Naive thymus-derived CD4-positive, alpha-beta T cell (primary cell): ENCODE measurements around the gene PDYN. TPM values are rescaled to one million over a fixed set of nuclear protein-coding genes. Genes with fewer than 3 reads are reported as not detected.

Source experiments
- ATAC-seq: fragments of 150-1000 bp; cut with Tn5 transposase; 2 replicates; pipeline ENCODE4 v1.10.0; 2021; ENCODE audit warnings: mild to moderate bottlenecking, moderate library complexity
- CTCF ChIA-PET: fragments of 350-600 bp; sonication (Branson Sonifier 250); formaldehyde crosslinking; loops from one replicate; lab custom pipeline; 2021; ENCODE audit warnings: antibody characterized with exemption; lab: Charles Lee
- POLR2A ChIA-PET: fragments of 350-600 bp; sonication (Branson Sonifier 250); formaldehyde crosslinking; loops from one replicate; lab custom pipeline; 2021; ENCODE audit warnings: antibody characterized with exemption, inconsistent platforms; lab: Charles Lee
- DNase-seq, 9 donors: peaks; one replicate each; pipeline versions ENCODE4 v3.0.0 to v3.0.0-alpha.2; 2020 to 2022; ENCODE audit warnings: mixed read lengths in 1 of 9
- H3K27ac ChIP-seq: one replicate; pipeline ENCODE4 v1.7.0; 2013; ENCODE audit warnings: mild to moderate bottlenecking, low read depth, low read length, moderate library complexity
- H3K27me3 ChIP-seq, 2 donors: one replicate each; pipeline ENCODE4 v1.7.0; 2013; ENCODE audit warnings: low read length in 2 of 2, mild to moderate bottlenecking in 2 of 2, moderate library complexity in 2 of 2; ENCODE audit not compliant: control insufficient read depth in 2 of 2, insufficient read depth in 2 of 2
- H3K36me3 ChIP-seq, 3 experiments: 1 replicate in 2 of 3; 2 replicates in 1 of 3; pipeline ENCODE4 v1.7.0; 2013; ENCODE audit warnings: low read length in 3 of 3, mild to moderate bottlenecking in 3 of 3, moderate library complexity in 1 of 3; ENCODE audit not compliant: insufficient read depth in 3 of 3, control insufficient read depth in 2 of 3
- H3K4me1 ChIP-seq, 2 donors: one replicate each; pipeline ENCODE4 v1.7.0; 2013; ENCODE audit warnings: low read length in 2 of 2, mild to moderate bottlenecking in 2 of 2, moderate library complexity in 1 of 2; ENCODE audit not compliant: control insufficient read depth in 2 of 2, insufficient read depth in 2 of 2
- H3K4me3 ChIP-seq: 2 replicates; pipeline ENCODE4 v1.7.0; 2013; ENCODE audit warnings: mild to moderate bottlenecking, low read length
- H3K9me3 ChIP-seq, 3 experiments: 1 replicate in 2 of 3; 2 replicates in 1 of 3; pipeline ENCODE4 v1.7.0; 2013; ENCODE audit warnings: low read length in 3 of 3; ENCODE audit not compliant: control insufficient read depth in 2 of 3
- H3K27ac Mint-ChIP-seq, 9 donors: one replicate each; pipeline ENCODE4 v1.8.0; 2020 to 2022; ENCODE audit warnings: mixed read lengths in 9 of 9, mild to moderate bottlenecking in 8 of 9, moderate library complexity in 5 of 9, inconsistent platforms in 2 of 9
- H3K27me3 Mint-ChIP-seq, 5 donors: one replicate each; pipeline ENCODE4 v1.8.0; 2021 to 2022; ENCODE audit warnings: mixed read lengths in 5 of 5, mild to moderate bottlenecking in 1 of 5
- H3K36me3 Mint-ChIP-seq, 5 donors: one replicate each; pipeline ENCODE4 v1.8.0; 2020 to 2022; ENCODE audit warnings: mixed read lengths in 5 of 5, mild to moderate bottlenecking in 3 of 5, inconsistent platforms in 1 of 5
- H3K4me1 Mint-ChIP-seq, 7 donors: one replicate each; pipeline ENCODE4 v1.8.0; 2020 to 2022; ENCODE audit warnings: mixed read lengths in 7 of 7, mild to moderate bottlenecking in 3 of 7, inconsistent platforms in 1 of 7
- H3K4me3 Mint-ChIP-seq, 10 donors: one replicate each; pipeline ENCODE4 v1.8.0; 2020 to 2022; ENCODE audit warnings: mild to moderate bottlenecking in 10 of 10, mixed read lengths in 10 of 10, moderate library complexity in 6 of 10, inconsistent platforms in 2 of 10
- H3K9me3 Mint-ChIP-seq, 11 donors: one replicate each; pipeline ENCODE4 v1.8.0; 2020 to 2022; ENCODE audit warnings: mixed read lengths in 11 of 11, mild to moderate bottlenecking in 4 of 11, inconsistent platforms in 1 of 11, moderate library complexity in 1 of 11
- intact Hi-C, 2 donors: fragments of 100-400 bp; cut with micrococcal nuclease; formaldehyde crosslinking; loops; one replicate each; pipeline ENCODE4 v1.15.1; 2023
- polyA plus RNA-seq, 2 donors: library from polyadenylated mRNA; unstranded; fragments of 300-500 nt; fragmentation: Illumina TruSeq; gene quantifications; one replicate each; pipeline ENCODE4 v1.2.3, GENCODE V29; 2021
- total RNA-seq, 6 experiments: library from RNA in 5 of 6; stranded (reverse) in 5 of 6; gene quantifications; 1 replicate in 5 of 6; 2 replicates in 1 of 6; pipeline ENCODE4 v1.2.3 and lab custom pipeline; 2021 to 2026

PDYN gene
- total and polyA plus RNA-seq, 7 experiments from 2014 or later: not detected

DNA sequence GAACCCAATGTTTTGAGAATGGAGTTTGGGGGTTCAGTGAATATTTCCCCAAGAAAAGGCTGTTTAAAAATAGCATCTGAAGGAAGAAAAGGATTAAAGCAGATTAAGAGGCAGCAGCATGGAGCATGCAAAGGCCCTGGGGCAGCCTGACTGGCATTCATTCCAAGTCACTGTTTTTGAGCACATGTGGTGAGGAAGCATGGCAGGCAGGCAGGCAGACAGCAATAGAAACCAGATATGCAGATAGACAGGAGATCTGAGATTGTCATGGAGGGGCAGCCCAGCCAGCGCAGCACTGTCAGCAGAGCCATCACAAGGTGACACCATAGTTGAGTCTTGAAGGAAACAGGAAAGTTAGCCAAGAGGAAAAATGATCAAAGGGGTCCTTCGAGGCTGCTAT lies 60.9 kb downstream of the PDYN start:
- ChIA-PET CTCF (no interaction called here), POLR2A (no interaction called here)

DNA sequence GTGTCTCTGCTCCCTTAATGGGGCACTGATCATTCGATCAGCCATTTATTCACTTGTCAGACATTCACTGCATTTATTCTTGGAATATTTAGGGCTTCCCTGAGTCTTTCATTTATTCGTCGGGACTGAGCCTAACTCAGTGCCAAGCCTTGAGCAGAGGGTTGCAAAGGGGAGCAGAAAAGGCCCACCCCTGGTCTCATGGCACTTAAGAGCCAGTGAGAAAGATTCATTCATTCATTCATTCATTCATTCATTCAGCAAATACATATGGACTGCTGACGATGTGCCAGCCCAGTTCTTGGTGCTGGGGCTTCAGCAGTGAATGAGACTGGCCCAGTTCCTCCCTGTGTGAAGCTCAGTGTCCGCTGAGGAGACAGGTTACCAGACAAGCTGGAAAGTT lies 62.0 kb downstream of the PDYN start:
- DNase-seq (no peak), ATAC-seq (no peak)
- intact Hi-C loops: no loop called here
- peaks cover 0 to 3% (median 0%) of the 10 kb centered on the region in 7 donors for H3K4me1 Mint-ChIP-seq
- H3K27ac Mint-ChIP-seq: no peak overlapping the region
- POLR2A ChIA-PET: no interaction called here
- no peak overlapping the region for H3K4me3 ChIP-seq
- no peaks in the 10 kb centered on the region for H3K4me1 ChIP-seq
- peaks cover 12 to 60% (median 42%) of the 10 kb centered on the region in 5 donors for H3K27me3 Mint-ChIP-seq
- CTCF ChIA-PET: no interaction called here
- no peaks in the 10 kb centered on the region for H3K9me3 ChIP-seq
- H3K36me3 Mint-ChIP-seq: no peaks in the 10 kb centered on the region
- no peaks in the 10 kb centered on the region for H3K27me3 ChIP-seq
- no peaks in the 10 kb centered on the region for H3K9me3 Mint-ChIP-seq
- H3K27ac ChIP-seq: no peak overlapping the region
- no peak overlapping the region for H3K4me3 Mint-ChIP-seq
- no peaks in the 10 kb centered on the region for H3K36me3 ChIP-seq

More for the DNA sequence above, 60.9 kb downstream of the PDYN start:
- Histone ChIP-seq H3K36me3 (no peaks in the 10 kb centered on the region), H3K27ac (no peak overlapping the region), H3K27me3 (no peaks in the 10 kb centered on the region), H3K4me1 (no peaks in the 10 kb centered on the region), H3K9me3 (no peaks in the 10 kb centered on the region), H3K4me3 (no peak overlapping the region)
- peaks cover 0 to 1% (median 0%) of the 10 kb centered on the region in 11 donors for H3K9me3 Mint-ChIP-seq
- H3K27ac Mint-ChIP-seq: no peak overlapping the region
- peaks cover 12 to 62% (median 43%) of the 10 kb centered on the region in 5 donors for H3K27me3 Mint-ChIP-seq
- H3K36me3 Mint-ChIP-seq: no peaks in the 10 kb centered on the region
- ATAC-seq (no peak), DNase-seq (no peak)
- H3K4me3 Mint-ChIP-seq: no peak overlapping the region
- peaks cover 0 to 3% (median 0%) of the 10 kb centered on the region in 7 donors for H3K4me1 Mint-ChIP-seq
- intact Hi-C loops: no loop called here

DNA sequence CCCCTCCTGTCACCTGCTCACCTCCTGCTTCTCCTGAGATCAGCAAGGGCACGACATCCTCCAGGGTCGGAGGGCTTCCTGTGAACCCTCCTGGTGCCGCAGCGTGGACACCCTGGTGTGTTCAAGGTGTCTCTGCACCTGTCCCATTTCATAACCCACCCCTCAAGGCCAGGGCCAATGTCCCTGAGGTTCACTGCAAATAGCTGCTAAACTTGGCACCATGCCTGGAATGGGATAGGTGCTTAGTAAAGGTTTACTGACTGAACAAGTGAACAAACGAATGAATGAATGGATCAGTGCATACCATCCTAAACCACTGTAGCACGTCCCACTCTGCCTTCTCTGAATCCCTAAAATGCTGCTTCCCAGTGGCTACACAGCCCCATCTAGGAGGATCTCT lies 63.7 kb downstream of the PDYN start:
- ChIA-PET POLR2A (no interaction called here), CTCF (no interaction called here)
- intact Hi-C loops: no loop called here
- Mint-ChIP-seq H3K4me1 (peaks cover 0 to 3% (median 0%) of the 10 kb centered on the region in 7 donors), H3K27me3 (peaks cover 12 to 52% (median 34%) of the 10 kb centered on the region in 5 donors), H3K36me3 (no peaks in the 10 kb centered on the region), H3K9me3 (no peaks in the 10 kb centered on the region), H3K4me3 (no peak overlapping the region), H3K27ac (no peak overlapping the region)
- no peak overlapping the region for H3K27ac ChIP-seq
- H3K27me3 ChIP-seq: no peaks in the 10 kb centered on the region
- no peaks in the 10 kb centered on the region for H3K36me3 ChIP-seq
- no peak for ATAC-seq
- H3K4me1 ChIP-seq: no peaks in the 10 kb centered on the region
- H3K9me3 ChIP-seq: no peaks in the 10 kb centered on the region
- H3K4me3 ChIP-seq: no peak overlapping the region
- DNase-seq: no peak

DNA sequence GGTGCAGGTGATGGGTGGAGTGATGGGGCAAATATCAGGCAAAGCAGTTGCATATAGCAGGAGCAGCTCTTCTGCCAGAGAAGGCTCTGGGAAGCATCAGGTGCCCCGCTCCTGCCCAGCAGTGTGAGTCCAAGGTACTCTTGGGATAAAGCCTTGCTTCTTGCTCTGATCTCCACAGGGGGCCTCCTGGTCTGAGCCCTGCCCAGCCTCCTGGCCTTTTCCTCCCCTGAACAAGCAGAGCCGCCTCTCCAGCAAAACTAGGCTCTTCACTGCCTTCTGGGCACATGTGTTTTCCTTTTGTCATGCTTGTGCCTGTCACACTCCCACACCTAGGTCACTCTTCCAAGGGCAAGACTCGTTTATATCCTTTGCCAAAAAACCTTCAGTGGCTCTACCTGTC lies 64.4 kb downstream of the PDYN start:
- H3K4me3 Mint-ChIP-seq: no peak overlapping the region
- no peak overlapping the region for H3K4me3 ChIP-seq
- intact Hi-C loops: no loop called here
- H3K4me1 Mint-ChIP-seq: peaks cover 0 to 3% (median 0%) of the 10 kb centered on the region in 7 donors
- H3K9me3 Mint-ChIP-seq: no peaks in the 10 kb centered on the region
- no peaks in the 10 kb centered on the region for H3K4me1 ChIP-seq
- DNase-seq: no peak
- POLR2A ChIA-PET: no interaction called here
- no peak overlapping the region for H3K27ac ChIP-seq
- no peaks in the 10 kb centered on the region for H3K36me3 ChIP-seq
- H3K27me3 ChIP-seq: no peaks in the 10 kb centered on the region
- peaks cover 12 to 45% (median 34%) of the 10 kb centered on the region in 5 donors for H3K27me3 Mint-ChIP-seq
- H3K36me3 Mint-ChIP-seq: no peaks in the 10 kb centered on the region
- CTCF ChIA-PET: no interaction called here
- no peak overlapping the region for H3K27ac Mint-ChIP-seq
- H3K9me3 ChIP-seq: no peaks in the 10 kb centered on the region
- no peak for ATAC-seq

DNA sequence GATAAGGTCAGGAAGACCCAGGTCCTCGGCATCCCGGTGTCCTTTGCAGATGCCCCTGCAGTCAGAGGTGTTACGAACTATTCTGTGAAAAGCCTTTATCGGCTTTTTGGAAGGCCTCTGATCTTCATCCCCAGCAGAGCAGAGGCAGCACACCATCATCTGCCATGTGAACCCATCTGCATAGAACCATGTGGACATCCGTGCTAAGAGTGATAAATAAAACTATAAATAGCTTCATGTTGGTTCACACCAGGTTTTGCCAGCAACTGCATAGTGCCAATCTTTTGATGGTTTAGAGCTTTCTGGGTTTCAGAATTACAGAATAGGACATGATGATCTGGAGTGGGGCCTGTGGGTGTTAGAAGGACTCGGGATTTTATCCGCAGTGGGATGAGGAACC lies 65.1 kb downstream of the PDYN start:
- ChIA-PET CTCF (no interaction called here), POLR2A (no interaction called here)
- H3K4me3 Mint-ChIP-seq: no peak overlapping the region
- no peaks in the 10 kb centered on the region for H3K4me1 ChIP-seq
- H3K27me3 ChIP-seq: no peaks in the 10 kb centered on the region
- no peak for ATAC-seq
- peaks cover 0 to 3% (median 0%) of the 10 kb centered on the region in 7 donors for H3K4me1 Mint-ChIP-seq
- no peaks in the 10 kb centered on the region for H3K36me3 ChIP-seq
- no peak for DNase-seq
- no peaks in the 10 kb centered on the region for H3K9me3 ChIP-seq
- no peak overlapping the region for H3K27ac ChIP-seq
- no peaks in the 10 kb centered on the region for H3K9me3 Mint-ChIP-seq
- H3K27me3 Mint-ChIP-seq: peaks cover 7 to 45% (median 33%) of the 10 kb centered on the region in 5 donors
- H3K27ac Mint-ChIP-seq: no peak overlapping the region
- H3K4me3 ChIP-seq: no peak overlapping the region
- intact Hi-C loops: no loop called here
- no peaks in the 10 kb centered on the region for H3K36me3 Mint-ChIP-seq

Other genes with a start within 250 kb of the PDYN start
- gene SIRPA, start 98.7 kb downstream of the PDYN start, total RNA-seq: 10 to 100 TPM in 1 of 5 experiments, 1 to 10 TPM in 3, not detected in 1; 1.7 to 42.9 (median 3.6) TPM
- gene SIRPA, start 98.7 kb downstream of the PDYN start, polyA plus RNA-seq: not detected
- gene STK35, start 107.8 kb upstream of the PDYN start, total RNA-seq: 10 to 100 TPM; 15.9 to 19.0 (median 18.2) TPM
- gene STK35, start 107.8 kb upstream of the PDYN start, polyA plus RNA-seq: 1 to 10 TPM; 5.3 to 7.2 TPM